ENCODE results near the gene MED25. TPM values are rescaled to one million over a fixed set of nuclear protein-coding genes. Genes with fewer than 3 reads are reported as not detected.

The MED25 gene
- total and polyA plus RNA-seq, 9 of the 15 experiments (the other 6 are each of a cell fraction or from before 2014, with no cell fraction given): 4.1 to 93.9 (median 19.3) TPM

DNA sequence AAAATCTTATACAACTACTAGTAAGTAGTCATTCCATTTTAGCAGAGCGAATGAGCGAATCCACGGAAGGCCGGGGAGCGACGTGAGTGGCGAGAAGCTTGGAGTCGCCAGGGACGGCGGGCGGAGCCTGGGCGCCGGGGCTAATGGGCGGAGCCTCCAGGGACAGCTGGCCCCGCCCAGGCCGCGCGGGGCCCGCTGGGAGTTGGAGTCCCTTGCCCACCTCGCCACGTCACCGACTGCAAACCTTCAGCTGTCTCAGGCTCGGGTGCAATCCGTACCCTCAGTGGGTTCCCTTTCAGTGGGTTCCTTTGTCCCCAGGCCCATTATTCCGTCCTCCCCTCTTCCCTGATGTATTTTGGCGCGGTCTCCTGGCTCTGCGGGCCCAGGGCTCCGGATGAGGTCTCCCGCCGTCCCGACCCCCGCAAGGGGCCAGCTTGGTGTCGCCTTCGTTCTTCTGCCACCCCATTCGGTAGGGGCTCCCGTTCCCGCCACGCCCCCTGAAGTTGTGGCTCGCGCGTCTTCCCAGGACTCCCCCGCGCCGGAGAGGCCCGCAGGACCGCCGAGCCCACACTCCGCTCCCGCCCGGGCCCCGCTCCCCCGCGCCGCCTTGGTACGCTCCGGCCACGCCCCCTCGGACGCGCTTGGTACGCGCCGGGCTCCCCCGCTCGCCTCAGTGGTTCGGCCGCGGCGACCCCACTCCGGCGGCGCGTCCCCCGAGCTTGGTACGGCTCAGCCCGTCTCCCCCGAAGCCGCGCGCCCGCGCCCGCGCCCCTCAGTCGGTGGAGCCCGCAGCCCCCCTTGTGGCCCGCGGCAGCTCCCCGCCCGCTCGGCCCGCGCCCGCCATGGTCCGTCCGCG lies 32.6 kb downstream of the MED25 start, which contains the start of gene PTOV1 (continued):
- TF ChIP-seq, protein P1, sequence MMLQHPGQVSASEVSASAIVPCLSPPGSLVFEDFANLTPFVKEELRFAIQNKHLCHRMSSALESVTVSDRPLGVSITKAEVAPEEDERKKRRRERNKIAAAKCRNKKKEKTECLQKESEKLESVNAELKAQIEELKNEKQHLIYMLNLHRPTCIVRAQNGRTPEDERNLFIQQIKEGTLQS (IDR thresholded peaks at IDR 0.05): no peak; the same call in none of the 2 replicates
- TF ChIP-seq, protein P1 (CRISPR knock-in tag; conservative IDR thresholded peaks at IDR 0.05): 0 out of 2 replicates have a peak, but pooled peaks have one; percentile 40
- no peak for TF ChIP-seq ZNF133 (CRISPR knock-in tag; IDR thresholded peaks at IDR 0.05)

DNA sequence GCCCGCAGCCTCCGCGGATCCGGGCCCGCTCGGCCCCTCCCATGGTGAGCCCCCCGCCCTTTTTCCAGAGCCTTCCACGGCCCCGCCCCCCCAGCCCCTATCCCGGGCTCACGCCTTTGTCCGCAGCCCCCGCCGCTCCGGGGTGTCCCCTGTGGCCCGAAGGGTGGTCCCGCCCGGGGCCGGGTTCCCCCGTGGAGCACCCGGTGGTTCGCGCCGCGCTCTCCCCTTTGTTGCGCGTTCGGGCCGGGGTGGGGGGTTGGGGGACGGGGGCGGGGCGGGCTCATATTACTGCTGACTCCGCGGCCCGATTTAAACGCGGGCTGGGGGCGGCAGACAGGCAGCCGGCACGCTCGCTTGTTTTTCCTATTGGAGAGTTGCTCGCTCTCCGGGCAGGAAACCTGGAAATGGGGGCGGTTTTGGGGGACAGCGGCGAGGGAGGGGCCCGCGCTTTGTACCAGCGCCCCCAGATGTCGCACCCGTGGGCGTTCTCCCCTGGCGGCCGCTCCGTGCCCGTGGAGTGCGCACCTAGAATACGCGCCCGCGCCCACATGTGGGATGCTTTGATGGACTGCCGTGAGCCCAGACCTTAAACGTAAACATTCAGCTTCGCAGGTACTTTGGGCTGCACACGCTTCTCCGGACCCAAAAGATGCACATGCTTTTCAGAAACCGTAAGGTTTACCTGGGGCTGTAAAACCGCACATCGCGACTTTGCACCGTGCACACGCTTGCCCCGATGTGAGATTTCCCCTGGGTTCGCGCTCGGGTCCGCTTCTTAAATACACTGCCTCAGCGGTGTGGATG lies 33.6 kb downstream of the MED25 start:
- ATAC-seq (no peak), FAIRE-seq (no peak), DNase-seq (ENCODE audit: extremely low read depth in 1 of 4, low spot score in 3 of 4) (peak; percentile 55 to 89 (median 77))
- in situ Hi-C loops (cut with MboI): no loop called here
- peak overlapping the region; percentile 87 for H3K4me3 ChIP-seq
- H3K4me1 ChIP-seq (replicated peaks in 1 of 2; ENCODE audit: control insufficient read depth in 2 of 2, insufficient read depth in 2 of 2, low read length in 2 of 2): peaks cover 39 to 70% of the 10 kb centered on the region in 2 experiments
- 0 out of 2 replicates have a peak, but pooled peaks cover 6% of the 10 kb centered on the region for H3K9me3 ChIP-seq (replicated peaks; ENCODE audit: control insufficient read depth, insufficient read depth, low read depth, low read length)
- BruUV-seq (replicated peaks): no TSS peak
- intact Hi-C loops (cut with micrococcal nuclease): no loop called here
- ChIA-PET POLR2A (interaction anchor here (1.0 to 1.7 kb wide), 4 partner anchors 9 to 22 kb away, joined by 5 to 6 read pairs (median 5); no protein-coding TSS in a partner anchor), CTCF (ENCODE audit: low intra/inter-chr PET ratio) (no interaction called here)
- peaks cover 54% of the 10 kb centered on the region for H3K79me2 ChIP-seq (ENCODE audit: control insufficient read depth, insufficient read depth, low read length)
- no peaks in the 10 kb centered on the region for H3K27me3 ChIP-seq (ENCODE audit: control insufficient read depth in 2 of 2, insufficient read depth in 2 of 2, low read length in 2 of 2)
- H4K20me1 ChIP-seq (replicated peaks; ENCODE audit: control insufficient read depth, insufficient read depth, low read length): peaks cover 16% of the 10 kb centered on the region
- H3K36me3 ChIP-seq (ENCODE audit: control insufficient read depth, insufficient read depth, low read length): peaks cover 42% of the 10 kb centered on the region
- H3K27ac ChIP-seq (ENCODE audit: extremely low read depth, low read depth, low read length): peak overlapping the region; percentile 100
- H3K9ac ChIP-seq (ENCODE audit: insufficient read depth in 1 of 2, low read depth in 2 of 2, low read length in 2 of 2): peak overlapping the region; percentile 97 to 99
- peak overlapping the region; percentile 97; the same call in 1 of the 2 replicates for H2AFZ ChIP-seq (ENCODE audit: low read depth, low read length)
- 5% methylated on average over 39 of the region's 78 CpGs for WGBS (ENCODE audit: insufficient coverage, low coverage, missing lambda C conversion rate)
- H3K4me2 ChIP-seq (ENCODE audit: insufficient read depth, low read length): peak overlapping the region; percentile 92
- peaks cover 11% of the 10 kb centered on the region for H3K9me1 ChIP-seq (ENCODE audit: control insufficient read depth, insufficient read depth, low read length)
- TF ChIP-seq, protein P2, sequence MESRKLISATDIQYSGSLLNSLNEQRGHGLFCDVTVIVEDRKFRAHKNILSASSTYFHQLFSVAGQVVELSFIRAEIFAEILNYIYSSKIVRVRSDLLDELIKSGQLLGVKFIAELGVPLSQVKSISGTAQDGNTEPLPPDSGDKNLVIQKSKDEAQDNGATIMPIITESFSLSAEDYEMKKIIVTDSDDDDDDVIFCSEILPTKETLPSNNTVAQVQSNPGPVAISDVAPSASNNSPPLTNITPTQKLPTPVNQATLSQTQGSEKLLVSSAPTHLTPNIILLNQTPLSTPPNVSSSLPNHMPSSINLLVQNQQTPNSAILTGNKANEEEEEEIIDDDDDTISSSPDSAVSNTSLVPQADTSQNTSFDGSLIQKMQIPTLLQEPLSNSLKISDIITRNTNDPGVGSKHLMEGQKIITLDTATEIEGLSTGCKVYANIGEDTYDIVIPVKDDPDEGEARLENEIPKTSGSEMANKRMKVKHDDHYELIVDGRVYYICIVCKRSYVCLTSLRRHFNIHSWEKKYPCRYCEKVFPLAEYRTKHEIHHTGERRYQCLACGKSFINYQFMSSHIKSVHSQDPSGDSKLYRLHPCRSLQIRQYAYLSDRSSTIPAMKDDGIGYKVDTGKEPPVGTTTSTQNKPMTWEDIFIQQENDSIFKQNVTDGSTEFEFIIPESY (CRISPR knock-in tag; IDR thresholded peaks at IDR 0.05): 0 out of 2 replicates have a peak, but pooled peaks have one; percentile 12
- TF ChIP-seq TCFL5 (CRISPR knock-in tag; conservative IDR thresholded peaks at IDR 0.05) (no peak), FOXK1 (CRISPR knock-in tag; IDR thresholded peaks at IDR 0.05; ENCODE audit: borderline replicate concordance) (no peak), FOXA3 (CRISPR knock-in tag; conservative IDR thresholded peaks at IDR 0.05 in 1 of 2, IDR thresholded peaks at IDR 0.05 in 1 of 2) (no peak), ZNF263 (CRISPR knock-in tag; IDR thresholded peaks at IDR 0.05; ENCODE audit: borderline replicate concordance) (no peak), FOXJ2 (tag; IDR thresholded peaks at IDR 0.05) (no peak), PPARD (CRISPR knock-in tag; IDR thresholded peaks at IDR 0.05) (no peak), ELF1 (tag; IDR thresholded peaks at IDR 0.05) (no peak), POLR2G (IDR thresholded peaks at IDR 0.05; ENCODE audit: low read depth, low read length) (peak; percentile 51; the same call in 1 of the 2 replicates)
- TF ChIP-seq, protein P3, sequence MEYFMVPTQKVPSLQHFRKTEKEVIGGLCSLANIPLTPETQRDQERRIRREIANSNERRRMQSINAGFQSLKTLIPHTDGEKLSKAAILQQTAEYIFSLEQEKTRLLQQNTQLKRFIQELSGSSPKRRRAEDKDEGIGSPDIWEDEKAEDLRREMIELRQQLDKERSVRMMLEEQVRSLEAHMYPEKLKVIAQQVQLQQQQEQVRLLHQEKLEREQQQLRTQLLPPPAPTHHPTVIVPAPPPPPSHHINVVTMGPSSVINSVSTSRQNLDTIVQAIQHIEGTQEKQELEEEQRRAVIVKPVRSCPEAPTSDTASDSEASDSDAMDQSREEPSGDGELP (CRISPR knock-in tag; IDR thresholded peaks at IDR 0.05; ENCODE audit: borderline replicate concordance): peak; percentile 18; the same call in 1 of the 2 replicates

Measured in K562 (cell line).